ENCODE data around the gene RELN. TPM values are rescaled to one million over a fixed set of nuclear protein-coding genes. Genes with fewer than 3 reads are reported as not detected.

Gene RELN
- total RNA-seq, 1 donor from 2014 or later: 5.4 TPM

DNA sequence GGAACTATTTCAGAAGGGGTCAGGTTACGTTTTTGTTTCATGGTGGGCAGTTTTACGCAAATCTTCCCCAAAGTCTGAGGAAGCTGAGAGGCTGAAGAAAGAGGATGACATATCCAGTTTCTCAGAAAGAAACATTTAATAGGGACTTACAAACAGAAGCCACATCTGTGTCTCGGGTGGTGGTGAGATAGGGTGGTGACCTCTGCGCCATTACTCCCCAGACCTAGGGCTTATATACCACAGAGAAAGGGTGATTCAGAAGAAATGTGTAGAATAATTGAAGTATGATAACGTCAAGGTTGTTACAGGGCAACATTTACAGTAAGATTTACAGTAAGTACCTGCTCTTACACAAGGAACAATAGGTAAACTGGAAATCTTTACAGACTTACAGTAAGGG lies 43.0 kb upstream of the RELN start:
- no peaks in the 10 kb centered on the region for H3K36me3 Mint-ChIP-seq (ENCODE audit: insufficient read depth)
- no peak overlapping the region for H3K27ac Mint-ChIP-seq
- peaks cover 7% of the 10 kb centered on the region for H3K9me3 Mint-ChIP-seq (ENCODE audit: low read depth)
- H3K4me3 Mint-ChIP-seq (ENCODE audit: low read depth): no peak overlapping the region
- no peak for TF ChIP-seq CTCF (IDR thresholded peaks at IDR 0.05; ENCODE audit: unreplicated experiment)
- H3K4me1 Mint-ChIP-seq (ENCODE audit: low read depth): peaks cover 3% of the 10 kb centered on the region
- no peaks in the 10 kb centered on the region for H3K27me3 Mint-ChIP-seq
- DNase-seq (ENCODE audit: low spot score, unreplicated experiment): no peak

DNA sequence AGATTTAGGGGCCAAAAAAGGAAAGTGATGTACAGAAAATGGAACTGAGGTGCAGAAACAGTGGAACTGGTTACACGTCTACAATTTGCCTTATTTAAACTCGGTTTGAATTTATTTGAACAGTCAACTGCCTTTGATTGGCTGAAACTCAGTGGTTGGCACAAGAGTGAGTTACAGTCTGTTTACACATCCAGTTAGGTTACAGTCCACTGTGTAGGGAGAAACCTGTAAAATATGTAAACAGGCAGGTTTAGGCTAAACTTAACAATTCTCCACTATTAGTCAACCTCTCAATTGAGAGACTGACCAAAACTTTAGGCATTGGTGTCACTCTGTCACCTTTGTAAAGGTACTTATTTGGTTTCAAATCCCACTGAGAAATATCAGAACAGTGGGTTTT lies 40.3 kb upstream of the RELN start:
- H3K27me3 Mint-ChIP-seq: no peaks in the 10 kb centered on the region
- H3K27ac Mint-ChIP-seq: no peak overlapping the region
- peaks cover 6% of the 10 kb centered on the region for H3K9me3 Mint-ChIP-seq (ENCODE audit: low read depth)
- DNase-seq (ENCODE audit: low spot score, unreplicated experiment): no peak
- H3K4me1 Mint-ChIP-seq (ENCODE audit: low read depth): peaks cover 3% of the 10 kb centered on the region
- no peak overlapping the region for H3K4me3 Mint-ChIP-seq (ENCODE audit: low read depth)
- H3K36me3 Mint-ChIP-seq (ENCODE audit: insufficient read depth): no peaks in the 10 kb centered on the region
- no peak for TF ChIP-seq CTCF (IDR thresholded peaks at IDR 0.05; ENCODE audit: unreplicated experiment)

GRCh38 chr7:104024632-104025031 lies 35.2 kb upstream of the RELN start:
- Mint-ChIP-seq H3K4me3 (ENCODE audit: low read depth) (no peak overlapping the region), H3K27ac (no peak overlapping the region), H3K27me3 (no peaks in the 10 kb centered on the region), H3K4me1 (ENCODE audit: low read depth) (peaks cover 3% of the 10 kb centered on the region), H3K36me3 (ENCODE audit: insufficient read depth) (no peaks in the 10 kb centered on the region), H3K9me3 (ENCODE audit: low read depth) (no peaks in the 10 kb centered on the region)
- TF ChIP-seq CTCF (IDR thresholded peaks at IDR 0.05; ENCODE audit: unreplicated experiment): no peak
- no peak for DNase-seq (ENCODE audit: low spot score, unreplicated experiment)

DNA sequence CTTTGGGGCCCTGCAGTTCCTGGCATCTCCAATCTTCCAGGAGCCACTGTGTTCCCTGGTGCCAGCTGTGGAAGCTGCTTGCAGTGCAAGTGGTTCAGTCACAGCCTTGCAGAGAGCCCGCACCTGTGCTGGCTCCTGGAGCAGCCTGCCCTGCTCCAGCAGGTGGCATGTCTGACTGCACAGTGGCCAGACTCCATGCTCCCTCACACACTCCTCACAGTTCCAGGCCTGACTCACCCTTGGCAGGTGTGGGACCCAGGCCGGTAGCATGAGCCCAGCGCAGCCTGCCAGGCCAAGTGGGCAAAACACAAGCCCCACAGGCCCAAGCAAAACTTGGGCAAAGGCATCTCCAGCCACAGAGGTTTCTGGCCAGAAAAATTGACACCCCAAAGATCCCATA lies 33.6 kb upstream of the RELN start:
- Mint-ChIP-seq H3K36me3 (ENCODE audit: insufficient read depth) (no peaks in the 10 kb centered on the region), H3K4me3 (ENCODE audit: low read depth) (no peak overlapping the region), H3K27ac (no peak overlapping the region), H3K9me3 (ENCODE audit: low read depth) (no peaks in the 10 kb centered on the region), H3K27me3 (no peaks in the 10 kb centered on the region), H3K4me1 (ENCODE audit: low read depth) (peaks cover 3% of the 10 kb centered on the region)
- TF ChIP-seq CTCF (IDR thresholded peaks at IDR 0.05; ENCODE audit: unreplicated experiment): no peak
- DNase-seq (ENCODE audit: low spot score, unreplicated experiment): no peak

DNA sequence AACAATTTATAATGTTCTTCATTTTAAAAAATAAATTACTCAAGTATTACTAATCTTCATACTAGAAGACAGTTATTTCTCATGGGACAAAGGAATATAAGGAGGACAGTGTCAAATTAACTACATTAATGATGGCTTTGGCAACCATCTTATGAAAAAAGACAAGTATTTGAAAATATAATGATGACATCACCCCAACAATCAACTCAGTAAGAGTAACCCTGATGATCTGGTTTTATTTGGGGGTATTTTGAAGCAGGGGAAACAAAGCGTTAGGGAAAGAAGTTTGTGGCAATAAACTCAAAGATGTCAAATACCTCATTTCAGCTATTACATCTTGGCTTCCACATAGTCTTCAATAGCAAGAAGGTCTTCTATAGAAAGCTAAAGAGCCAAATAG lies 29.0 kb upstream of the RELN start:
- Mint-ChIP-seq H3K4me1 (ENCODE audit: low read depth) (no peaks in the 10 kb centered on the region), H3K4me3 (ENCODE audit: low read depth) (no peak overlapping the region), H3K27ac (no peak overlapping the region), H3K36me3 (ENCODE audit: insufficient read depth) (no peaks in the 10 kb centered on the region), H3K9me3 (ENCODE audit: low read depth) (no peaks in the 10 kb centered on the region), H3K27me3 (no peaks in the 10 kb centered on the region)
- no peak for DNase-seq (ENCODE audit: low spot score, unreplicated experiment)
- TF ChIP-seq CTCF (IDR thresholded peaks at IDR 0.05; ENCODE audit: unreplicated experiment): no peak

Measured in progenitor cell of endocrine pancreas (in vitro differentiated cells).